OCI-LY1 (cell line): ENCODE data around the gene SLC39A11.

Experiments
- H2AFZ ChIP-seq: fragments of 200-600 bp; sonication (generic), shearing (Covaris generic); 2 replicates; pipeline ENCODE4 v1.6.0; 2014; ENCODE audit warnings: antibody characterized with exemption, mild to moderate bottlenecking, low read length
- H3F3A ChIP-seq: fragments of 200-600 bp; sonication (generic), shearing (Covaris generic); 2 replicates; pipeline ENCODE4 v1.6.0; 2014; ENCODE audit warnings: mild to moderate bottlenecking, antibody characterized with exemption, low read length, moderate library complexity; ENCODE audit not compliant: insufficient read depth
- H3K27ac ChIP-seq: fragments of 200-600 bp; sonication (generic); 2 replicates; pipeline ENCODE4 v1.5.1; 2014; ENCODE audit warnings: low read length, mixed run types, mild to moderate bottlenecking, low read depth; ENCODE audit not compliant: poor library complexity, severe bottlenecking
- H3K27me3 ChIP-seq: fragments of 200-600 bp; sonication (generic); 2 replicates; pipeline ENCODE4 v1.6.0; 2014; ENCODE audit warnings: antibody characterized with exemption, mild to moderate bottlenecking, low read length, moderate library complexity; ENCODE audit not compliant: insufficient read depth
- H3K36me3 ChIP-seq: fragments of 200-600 bp; sonication (generic); 2 replicates; pipeline ENCODE4 v1.6.1; 2014; ENCODE audit warnings: mild to moderate bottlenecking, antibody characterized with exemption, low read length, moderate library complexity, mixed read lengths; ENCODE audit not compliant: insufficient read depth
- H3K4me1 ChIP-seq: fragments of 200-600 bp; sonication (generic); 2 replicates; pipeline ENCODE4 v1.5.1; 2014; ENCODE audit warnings: mild to moderate bottlenecking, low read length, moderate library complexity; ENCODE audit not compliant: insufficient read depth, severe bottlenecking
- H3K4me2 ChIP-seq: fragments of 200-600 bp; sonication (generic), shearing (Covaris generic); 2 replicates; pipeline ENCODE4 v1.6.1; 2014; ENCODE audit warnings: low read length
- H3K4me3 ChIP-seq: fragments of 200-600 bp; sonication (generic); 2 replicates; pipeline ENCODE4 v1.5.1; 2014; ENCODE audit warnings: low read length, low read depth, mild to moderate bottlenecking, mixed read lengths; ENCODE audit not compliant: poor library complexity, severe bottlenecking
- H3K79me2 ChIP-seq: fragments of 200-600 bp; shearing (Covaris generic); 2 replicates; pipeline ENCODE4 v1.6.1; 2016; ENCODE audit warnings: mixed run types, low read length, mixed read lengths; ENCODE audit not compliant: insufficient read depth
- H3K9ac ChIP-seq: fragments of 200-600 bp; sonication (generic), shearing (Covaris generic); 2 replicates; pipeline ENCODE4 v1.6.1; 2014; ENCODE audit warnings: mild to moderate bottlenecking, low read length, mixed read lengths
- H3K9me2 ChIP-seq: fragments of 200-600 bp; sonication (generic), shearing (Covaris generic); 2 replicates; pipeline ENCODE4 v1.6.1; 2014; ENCODE audit warnings: low read depth, mild to moderate bottlenecking, low read length, mixed read lengths
- H3K9me3 ChIP-seq: fragments of 200-600 bp; shearing (Covaris generic); 2 replicates; pipeline ENCODE4 v1.6.1; 2014; ENCODE audit warnings: low read length, mixed read lengths
- H4K20me1 ChIP-seq: fragments of 200-600 bp; sonication (generic), shearing (Covaris generic); 2 replicates; pipeline ENCODE4 v1.6.0; 2016; ENCODE audit warnings: mild to moderate bottlenecking, low read length; ENCODE audit not compliant: insufficient read depth
- CTCF ChIP-seq: fragments of 200-600 bp; sonication (generic), shearing (Covaris generic); IDR thresholded peaks from 2 replicates; pipeline ENCODE4 v1.5.1; 2017; ENCODE audit warnings: mild to moderate bottlenecking, antibody characterized with exemption, low read length, moderate library complexity, mixed read lengths
- EZH2 ChIP-seq: fragments of 200-600 bp; sonication (generic), shearing (Covaris generic); IDR thresholded peaks from 2 replicates; pipeline ENCODE4 v1.8.0; 2017; ENCODE audit warnings: borderline replicate concordance, mixed run types, mild to moderate bottlenecking, antibody characterized with exemption, low read length, moderate library complexity, mixed read lengths

The SLC39A11 gene

GRCh38 chr17:72860778-72861177, 231.7 kb downstream of the SLC39A11 start:
- H3K4me2 ChIP-seq, result no peak overlapping the region
- H3K4me3 ChIP-seq, result no peak overlapping the region
- TF ChIP-seq CTCF (no peak), EZH2 (no peak)
- H3K27me3 ChIP-seq, result no peaks in the 10 kb centered on the region
- H3K27ac ChIP-seq, result no peak overlapping the region
- H4K20me1 ChIP-seq, result no peaks in the 10 kb centered on the region
- no peak overlapping the region for H2AFZ ChIP-seq
- no peak overlapping the region for H3K9ac ChIP-seq
- H3K9me3 ChIP-seq, result no peaks in the 10 kb centered on the region; the same call in 1 of the 2 replicates
- H3F3A ChIP-seq, result no peaks in the 10 kb centered on the region
- no peaks in the 10 kb centered on the region for H3K36me3 ChIP-seq
- H3K9me2 ChIP-seq, result no peaks in the 10 kb centered on the region
- no peaks in the 10 kb centered on the region for H3K79me2 ChIP-seq
- no peaks in the 10 kb centered on the region for H3K4me1 ChIP-seq

GRCh38 chr17:72858826-72859495, 233.5 kb downstream of the SLC39A11 start:
- H3K4me3 ChIP-seq, result no peak overlapping the region
- TF ChIP-seq EZH2 (no peak), CTCF (no peak)
- no peaks in the 10 kb centered on the region for H3F3A ChIP-seq
- no peaks in the 10 kb centered on the region for H4K20me1 ChIP-seq
- H3K4me1 ChIP-seq, result no peaks in the 10 kb centered on the region
- no peak overlapping the region for H3K9ac ChIP-seq
- no peaks in the 10 kb centered on the region for H3K79me2 ChIP-seq
- no peaks in the 10 kb centered on the region; the same call in 1 of the 2 replicates for H3K9me3 ChIP-seq
- no peaks in the 10 kb centered on the region for H3K9me2 ChIP-seq
- H3K27me3 ChIP-seq, result no peaks in the 10 kb centered on the region
- H3K4me2 ChIP-seq, result no peak overlapping the region
- no peaks in the 10 kb centered on the region for H3K36me3 ChIP-seq
- no peak overlapping the region for H3K27ac ChIP-seq
- no peak overlapping the region for H2AFZ ChIP-seq

- no peak overlapping the region for H3K4me2 ChIP-seq
- H3K4me1 ChIP-seq, result no peaks in the 10 kb centered on the region
- H3K4me3 ChIP-seq, result no peak overlapping the region
- no peak overlapping the region for H3K9ac ChIP-seq
- no peak overlapping the region for H2AFZ ChIP-seq
- no peaks in the 10 kb centered on the region for H3K79me2 ChIP-seq
- H3K27me3 ChIP-seq, result no peaks in the 10 kb centered on the region
- H3K36me3 ChIP-seq, result no peaks in the 10 kb centered on the region
- H3K9me3 ChIP-seq, result no peaks in the 10 kb centered on the region
- no peaks in the 10 kb centered on the region for H3F3A ChIP-seq
- H4K20me1 ChIP-seq, result no peaks in the 10 kb centered on the region
- no peaks in the 10 kb centered on the region for H3K9me2 ChIP-seq
- TF ChIP-seq CTCF (no peak), EZH2 (no peak)
- no peak overlapping the region for H3K27ac ChIP-seq
Observed at GRCh38 chr17:72853440-72854415, 238.8 kb downstream of the SLC39A11 start.
